ENCODE measurements around the gene TMOD3. TPM values are rescaled to one million over a fixed set of nuclear protein-coding genes. Genes with fewer than 3 reads are reported as not detected.

TMOD3 gene
- total RNA-seq, 2 donors from 2014 or later: 18.7 to 19.7 TPM

GRCh38 chr15:51833772-51834171 is 4.3 kb downstream of the TMOD3 start:
- no peak overlapping the region for H3K27ac ChIP-seq
- no peak for TF ChIP-seq CTCF (IDR thresholded peaks at IDR 0.05)
- no peaks in the 10 kb centered on the region for H3K27me3 ChIP-seq
- H3K9me3 ChIP-seq: no peaks in the 10 kb centered on the region
- H3K4me1 ChIP-seq: peaks cover 0 to 66% of the 10 kb centered on the region in 2 donors
- no peaks in the 10 kb centered on the region for H3K36me3 ChIP-seq
- no peak overlapping the region for H3K4me3 ChIP-seq
- DNase-seq (ENCODE audit: low spot score): no peak

- H3K4me3 ChIP-seq: no peak overlapping the region
- no peak for DNase-seq (ENCODE audit: low spot score)
- TF ChIP-seq CTCF (IDR thresholded peaks at IDR 0.05): no peak
- no peaks in the 10 kb centered on the region for H3K27me3 ChIP-seq
- H3K36me3 ChIP-seq: no peaks in the 10 kb centered on the region
- no peaks in the 10 kb centered on the region for H3K9me3 ChIP-seq
- H3K4me1 ChIP-seq: peaks cover 0 to 54% of the 10 kb centered on the region in 2 donors
- no peak overlapping the region for H3K27ac ChIP-seq
Observed at GRCh38 chr15:51837792-51838251, 8.4 kb downstream of the TMOD3 start.

GRCh38 chr15:51838270-51838669 is 8.8 kb downstream of the TMOD3 start:
- DNase-seq (ENCODE audit: low spot score): no peak
- TF ChIP-seq CTCF (IDR thresholded peaks at IDR 0.05): no peak

GRCh38 chr15:51840692-51841091 is 11.2 kb downstream of the TMOD3 start:
- Histone ChIP-seq H3K9me3 (no peaks in the 10 kb centered on the region), H3K4me3 (no peak overlapping the region), H3K27me3 (no peaks in the 10 kb centered on the region), H3K27ac (no peak overlapping the region), H3K4me1 (peaks cover 0 to 66% of the 10 kb centered on the region in 2 donors), H3K36me3 (no peaks in the 10 kb centered on the region)
- DNase-seq (ENCODE audit: low spot score): no peak
- no peak for TF ChIP-seq CTCF (IDR thresholded peaks at IDR 0.05)

More at GRCh38 chr15:51838270-51838669, 8.8 kb downstream of the TMOD3 start:
- H3K36me3 ChIP-seq: no peaks in the 10 kb centered on the region
- no peaks in the 10 kb centered on the region for H3K9me3 ChIP-seq
- H3K4me1 ChIP-seq: peaks cover 0 to 57% of the 10 kb centered on the region in 2 donors
- no peaks in the 10 kb centered on the region for H3K27me3 ChIP-seq
- H3K4me3 ChIP-seq: no peak overlapping the region
- no peak overlapping the region for H3K27ac ChIP-seq

GRCh38 chr15:51841406-51842040 is 12.1 kb downstream of the TMOD3 start:
- no peaks in the 10 kb centered on the region for H3K9me3 ChIP-seq
- H3K27ac ChIP-seq: peak overlapping the region in 1 of 2 donors; percentile 20
- H3K4me3 ChIP-seq: no peak overlapping the region
- no peaks in the 10 kb centered on the region for H3K36me3 ChIP-seq
- no peaks in the 10 kb centered on the region for H3K27me3 ChIP-seq
- peaks cover 0 to 68% of the 10 kb centered on the region in 2 donors for H3K4me1 ChIP-seq
- no peak for TF ChIP-seq CTCF (IDR thresholded peaks at IDR 0.05)
- no peak for DNase-seq (ENCODE audit: low spot score)

- no peak for DNase-seq (ENCODE audit: low spot score)
- no peaks in the 10 kb centered on the region for H3K27me3 ChIP-seq
- H3K27ac ChIP-seq: no peak overlapping the region
- H3K9me3 ChIP-seq: no peaks in the 10 kb centered on the region
- H3K36me3 ChIP-seq: no peaks in the 10 kb centered on the region
- no peak for TF ChIP-seq CTCF (IDR thresholded peaks at IDR 0.05)
- peaks cover 0 to 72% of the 10 kb centered on the region in 2 donors for H3K4me1 ChIP-seq
- H3K4me3 ChIP-seq: no peak overlapping the region
Observed at GRCh38 chr15:51842265-51842664, 12.8 kb downstream of the TMOD3 start.

All from right atrium auricular region (tissue), 2 donors.